Activated CD4-positive, alpha-beta T cell treated with anti-CD3 and anti-CD28 coated beads for 48 hours (primary cell): ENCODE data around the gene MAGEA3.
"Not testable (repeated sequence)": the region's sequence is repeated elsewhere in the genome, so short reads cannot be mapped to it uniquely, and the experiment has no call there.

ENCODE experiments used
- DNase-seq: peaks from one replicate; pipeline ENCODE4 v3.0.0-alpha.2; 2020

MAGEA3 gene, protein sequence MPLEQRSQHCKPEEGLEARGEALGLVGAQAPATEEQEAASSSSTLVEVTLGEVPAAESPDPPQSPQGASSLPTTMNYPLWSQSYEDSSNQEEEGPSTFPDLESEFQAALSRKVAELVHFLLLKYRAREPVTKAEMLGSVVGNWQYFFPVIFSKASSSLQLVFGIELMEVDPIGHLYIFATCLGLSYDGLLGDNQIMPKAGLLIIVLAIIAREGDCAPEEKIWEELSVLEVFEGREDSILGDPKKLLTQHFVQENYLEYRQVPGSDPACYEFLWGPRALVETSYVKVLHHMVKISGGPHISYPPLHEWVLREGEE

DNA sequence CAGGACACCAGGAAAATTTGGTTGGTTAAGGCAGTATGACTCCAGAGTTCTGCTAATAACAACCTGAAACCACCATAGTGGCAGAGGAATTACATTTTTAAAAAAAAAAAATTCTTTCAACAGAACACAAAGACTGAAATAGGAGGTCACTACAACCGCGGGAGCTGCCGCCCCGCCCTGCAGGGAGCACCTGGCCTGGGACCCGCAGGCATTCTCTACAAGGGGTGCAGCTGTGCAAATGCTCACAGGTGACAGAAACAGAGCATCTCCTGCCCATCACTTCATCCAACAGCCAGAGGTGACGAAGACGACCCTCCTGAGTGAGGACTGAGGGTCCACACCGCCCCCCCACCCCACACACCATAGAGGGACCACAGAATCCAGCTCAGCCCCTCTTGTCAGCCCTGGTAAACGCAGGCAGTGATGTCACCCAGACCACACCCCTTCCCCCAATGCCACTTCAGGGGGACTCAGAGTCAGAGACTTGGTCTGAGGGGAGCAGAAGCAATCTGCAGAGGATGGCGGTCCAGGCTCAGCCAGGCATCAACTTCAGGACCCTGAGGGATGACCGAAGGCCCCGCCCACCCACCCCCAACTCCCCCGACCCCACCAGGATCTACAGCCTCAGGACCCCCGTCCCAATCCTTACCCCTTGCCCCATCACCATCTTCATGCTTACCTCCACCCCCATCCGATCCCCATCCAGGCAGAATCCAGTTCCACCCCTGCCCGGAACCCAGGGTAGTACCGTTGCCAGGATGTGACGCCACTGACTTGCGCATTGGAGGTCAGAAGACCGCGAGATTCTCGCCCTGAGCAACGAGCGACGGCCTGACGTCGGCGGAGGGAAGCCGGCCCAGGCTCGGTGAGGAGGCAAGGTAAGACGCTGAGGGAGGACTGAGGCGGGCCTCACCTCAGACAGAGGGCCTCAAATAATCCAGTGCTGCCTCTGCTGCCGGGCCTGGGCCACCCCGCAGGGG lies at the start of gene MAGEA3:
Gene MAGEA3 (plus strand): TSS at position 843 of the 980 bp plus-strand sequence. CDS start 2,039 bp downstream, outside the sequence.
- not testable (repeated sequence) for DNase-seq

GRCh38 chrX:152652060-152652459 lies 46.5 kb upstream of the MAGEA3 start:
- no peak for DNase-seq

GRCh38 chrX:152652467-152652866 lies 46.1 kb upstream of the MAGEA3 start:
- no peak for DNase-seq

DNA sequence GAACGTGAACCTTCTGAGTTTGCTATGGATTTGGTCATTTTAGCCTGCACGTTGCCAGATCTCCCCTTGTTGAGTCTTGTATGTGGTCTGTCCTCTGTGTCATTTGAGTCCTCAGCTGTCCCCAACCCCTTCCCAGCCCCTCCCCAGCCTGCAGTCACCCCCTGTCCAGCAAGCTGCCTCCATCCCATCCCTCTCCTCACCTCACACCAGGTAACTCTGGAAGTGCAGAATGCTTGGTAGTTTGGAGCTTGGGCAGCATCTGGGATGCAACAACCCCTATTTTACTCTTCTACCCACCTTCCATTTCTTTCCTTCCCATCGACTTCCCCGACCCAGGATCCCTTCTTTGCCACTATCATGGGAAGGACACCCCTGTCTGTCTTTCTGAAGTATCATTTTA lies 42.5 kb upstream of the MAGEA3 start:
- no peak for DNase-seq

- DNase-seq: no peak
Measured at GRCh38 chrX:152656890-152657289, 41.7 kb upstream of the MAGEA3 start.

GRCh38 chrX:152658302-152658701 lies 40.3 kb upstream of the MAGEA3 start:
- DNase-seq: no peak

GRCh38 chrX:152663086-152663485 lies 35.5 kb upstream of the MAGEA3 start:
- DNase-seq: no peak

- no peak for DNase-seq
Measured at GRCh38 chrX:152674135-152674534, 24.5 kb upstream of the MAGEA3 start.

GRCh38 chrX:152674652-152675051 lies 23.9 kb upstream of the MAGEA3 start:
- not testable (repeated sequence) for DNase-seq

GRCh38 chrX:152681012-152681411 lies 17.6 kb upstream of the MAGEA3 start:
- DNase-seq: not testable (repeated sequence)

DNA sequence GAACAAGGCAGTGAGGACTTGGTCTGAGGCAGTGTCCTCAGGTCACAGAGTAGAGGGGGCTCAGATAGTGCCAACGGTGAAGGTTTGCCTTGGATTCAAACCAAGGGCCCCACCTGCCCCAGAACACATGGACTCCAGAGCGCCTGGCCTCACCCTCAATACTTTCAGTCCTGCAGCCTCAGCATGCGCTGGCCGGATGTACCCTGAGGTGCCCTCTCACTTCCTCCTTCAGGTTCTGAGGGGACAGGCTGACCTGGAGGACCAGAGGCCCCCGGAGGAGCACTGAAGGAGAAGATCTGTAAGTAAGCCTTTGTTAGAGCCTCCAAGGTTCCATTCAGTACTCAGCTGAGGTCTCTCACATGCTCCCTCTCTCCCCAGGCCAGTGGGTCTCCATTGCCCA lies 1.8 kb downstream of the MAGEA3 start:
- not testable (repeated sequence) for DNase-seq

- not testable (repeated sequence) for DNase-seq
Measured at GRCh38 chrX:152706500-152706899, 7.9 kb downstream of the MAGEA3 start.

- not testable (repeated sequence) for DNase-seq
Measured at GRCh38 chrX:152709173-152709572, 10.6 kb downstream of the MAGEA3 start, which contains the start of gene CSAG2. TSS of gene CSAG2 (minus strand) at chrX:152709273. CDS start at chrX:152709112, 161 bp downstream.

GRCh38 chrX:152713195-152713594 lies 14.6 kb downstream of the MAGEA3 start:
- DNase-seq: not testable (repeated sequence)

GRCh38 chrX:152713815-152714787 lies 15.5 kb downstream of the MAGEA3 start, which contains the start of gene MAGEA2B:
TSS of gene MAGEA2B (plus strand) at chrX:152714628. CDS start at chrX:152717107, 2,479 bp downstream.
- DNase-seq: not testable (repeated sequence)

DNA sequence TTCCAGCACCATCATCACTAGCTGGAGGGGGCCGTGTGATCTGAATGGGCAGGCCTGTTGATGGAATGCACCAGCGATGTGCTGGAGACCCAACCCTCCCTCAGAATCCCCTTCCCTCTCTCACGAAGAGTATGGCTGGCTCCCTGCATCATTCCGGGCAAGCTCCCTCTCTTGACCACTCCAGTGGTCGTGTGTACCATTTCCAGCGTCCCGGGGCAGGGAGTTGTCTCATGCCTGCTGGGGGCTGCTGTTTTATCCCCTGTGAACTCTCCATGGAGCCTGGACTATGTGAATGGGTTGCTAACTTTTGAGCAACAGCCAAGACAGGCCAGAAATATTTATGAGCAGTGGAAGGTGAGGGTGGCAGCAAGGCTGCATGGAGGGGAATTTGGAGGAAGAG lies 26.8 kb downstream of the MAGEA3 start:
- DNase-seq: no peak

DNA sequence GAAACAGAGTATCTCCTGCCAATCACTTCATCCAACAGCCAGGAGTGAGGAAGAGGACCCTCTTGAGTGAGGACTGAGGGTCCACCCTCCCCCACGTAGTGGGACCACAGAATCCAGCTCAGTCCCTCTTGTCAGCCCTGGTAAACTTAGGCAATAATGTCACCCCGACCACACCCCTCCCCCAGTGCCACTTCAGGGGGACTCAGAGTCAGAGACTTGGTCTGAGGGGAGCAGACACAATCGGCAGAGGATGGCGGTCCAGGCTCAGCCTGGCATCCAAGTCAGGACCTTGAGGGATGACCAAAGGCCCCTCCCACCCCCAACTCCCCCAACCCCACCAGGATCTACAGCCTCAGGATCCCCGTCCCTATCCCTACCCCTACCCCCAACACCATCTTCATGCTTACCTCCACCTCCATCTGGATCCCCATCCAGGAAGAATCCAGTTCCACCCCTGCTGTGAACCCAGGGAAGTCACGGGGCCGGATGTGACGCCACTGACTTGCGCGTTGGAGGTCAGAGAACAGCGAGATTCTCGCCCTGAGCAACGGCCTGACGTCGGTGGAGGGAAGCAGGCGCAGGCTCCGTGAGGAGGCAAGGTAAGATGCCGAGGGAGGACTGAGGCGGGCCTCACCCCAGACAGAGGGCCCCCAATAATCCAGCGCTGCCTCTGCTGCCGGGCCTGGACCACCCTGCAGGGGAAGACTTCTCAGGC lies 34.8 kb downstream of the MAGEA3 start, which contains the start of the genes CSAG1 and MAGEA12:
Gene CSAG1 (minus strand): TSS at position 461 of the 715 bp plus-strand sequence. CDS start 1,261 bp downstream, outside the sequence.
Gene MAGEA12 (plus strand): TSS at position 497 of the 715 bp plus-strand sequence. CDS start 2,405 bp downstream, outside the sequence.
- no peak for DNase-seq

- DNase-seq: not testable (repeated sequence)
Measured at GRCh38 chrX:152734143-152734858, 35.7 kb downstream of the MAGEA3 start.

- no peak for DNase-seq
Measured at GRCh38 chrX:152735101-152735500, 36.5 kb downstream of the MAGEA3 start.

- DNase-seq: no peak
Measured at GRCh38 chrX:152735860-152736511, 37.4 kb downstream of the MAGEA3 start.
